GM21576 (cell line): ENCODE measurements around the gene RARA.

Experiments used
- ATAC-seq: cut with Tn5 transposase; IDR thresholded peaks from one replicate; pipeline ENCODE4 v1.9.1; 2021; ENCODE audit warnings: mild to moderate bottlenecking, moderate library complexity; ENCODE audit not compliant: unreplicated experiment

The RARA gene

DNA sequence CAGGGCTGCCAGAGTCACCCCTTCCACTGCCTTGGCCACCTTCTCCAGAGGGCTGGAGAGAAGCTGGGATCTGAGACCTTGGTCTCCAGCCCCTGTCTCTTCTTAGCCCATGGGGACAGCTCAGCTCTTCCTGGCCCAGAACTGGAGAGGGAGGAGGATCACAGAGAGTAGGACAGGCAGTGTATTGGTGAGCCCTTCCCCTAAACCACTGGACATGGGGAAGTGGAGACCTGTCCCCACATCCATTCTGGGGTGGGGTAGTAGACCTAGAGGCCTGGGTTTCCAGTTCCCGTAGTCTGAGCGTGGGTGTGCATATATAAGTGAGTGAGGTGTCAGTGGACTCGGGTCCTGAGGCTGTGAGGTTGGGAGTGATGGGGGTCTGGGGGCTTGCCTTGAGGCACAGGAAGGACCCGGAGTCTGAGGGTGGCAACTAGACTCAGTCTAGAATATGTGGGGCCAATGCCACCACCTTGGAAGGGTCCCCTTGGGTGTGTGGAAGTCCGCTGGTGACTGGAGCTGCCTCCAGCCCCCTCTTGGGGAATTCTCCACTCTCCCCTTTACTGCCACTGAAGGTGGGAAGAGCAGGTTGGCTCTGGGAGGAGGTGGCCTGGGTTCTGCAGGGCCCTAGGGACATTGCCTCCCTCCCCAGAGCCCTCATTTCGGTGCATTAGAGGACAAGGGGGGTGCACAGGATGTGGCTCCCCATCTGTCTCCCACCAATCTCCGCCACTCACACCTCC is 35.6 kb downstream of the RARA start:
- ATAC-seq, result no peak

DNA sequence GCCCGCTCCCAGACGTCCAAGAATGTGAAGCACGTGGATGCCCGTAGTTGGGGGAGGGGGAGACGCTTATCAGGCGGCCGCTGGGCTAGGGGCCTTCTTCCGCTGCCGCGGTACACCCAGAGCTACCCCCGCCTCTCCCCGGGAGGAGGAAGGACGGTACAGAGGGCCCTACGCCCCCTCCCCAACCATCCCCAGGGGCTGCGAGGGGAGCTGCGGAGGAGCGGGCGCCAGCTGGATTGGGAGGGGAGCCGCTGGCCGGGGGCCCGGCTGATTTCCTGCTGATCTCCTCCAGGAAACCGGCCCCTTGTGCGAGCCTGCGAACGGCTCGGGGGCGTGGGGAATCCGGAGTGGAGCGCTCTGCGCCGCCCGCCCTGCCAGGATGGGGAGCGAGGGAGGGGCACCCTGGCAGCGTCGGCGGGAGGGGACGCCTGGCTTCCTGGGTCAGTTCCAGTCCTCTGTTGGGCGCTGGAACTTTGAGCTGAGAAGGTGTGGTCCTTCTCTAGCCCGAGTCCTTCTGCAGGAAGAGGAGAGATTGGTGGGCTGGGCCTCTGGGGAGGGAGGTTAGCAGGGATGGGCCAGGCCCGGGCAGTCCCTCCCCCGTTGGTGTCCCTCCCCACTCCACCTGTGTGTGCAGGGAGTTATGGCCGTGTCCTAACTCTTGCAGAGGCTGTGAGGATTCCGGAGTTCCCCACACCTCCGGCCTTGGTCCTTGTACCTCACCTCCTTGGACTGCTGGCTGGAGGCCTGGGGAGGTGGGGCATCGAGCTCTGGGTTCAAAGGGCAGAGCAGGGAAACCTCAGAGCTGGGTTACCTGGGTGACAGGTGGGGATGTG is 36.4 kb downstream of the RARA start:
- ATAC-seq, result no peak

DNA sequence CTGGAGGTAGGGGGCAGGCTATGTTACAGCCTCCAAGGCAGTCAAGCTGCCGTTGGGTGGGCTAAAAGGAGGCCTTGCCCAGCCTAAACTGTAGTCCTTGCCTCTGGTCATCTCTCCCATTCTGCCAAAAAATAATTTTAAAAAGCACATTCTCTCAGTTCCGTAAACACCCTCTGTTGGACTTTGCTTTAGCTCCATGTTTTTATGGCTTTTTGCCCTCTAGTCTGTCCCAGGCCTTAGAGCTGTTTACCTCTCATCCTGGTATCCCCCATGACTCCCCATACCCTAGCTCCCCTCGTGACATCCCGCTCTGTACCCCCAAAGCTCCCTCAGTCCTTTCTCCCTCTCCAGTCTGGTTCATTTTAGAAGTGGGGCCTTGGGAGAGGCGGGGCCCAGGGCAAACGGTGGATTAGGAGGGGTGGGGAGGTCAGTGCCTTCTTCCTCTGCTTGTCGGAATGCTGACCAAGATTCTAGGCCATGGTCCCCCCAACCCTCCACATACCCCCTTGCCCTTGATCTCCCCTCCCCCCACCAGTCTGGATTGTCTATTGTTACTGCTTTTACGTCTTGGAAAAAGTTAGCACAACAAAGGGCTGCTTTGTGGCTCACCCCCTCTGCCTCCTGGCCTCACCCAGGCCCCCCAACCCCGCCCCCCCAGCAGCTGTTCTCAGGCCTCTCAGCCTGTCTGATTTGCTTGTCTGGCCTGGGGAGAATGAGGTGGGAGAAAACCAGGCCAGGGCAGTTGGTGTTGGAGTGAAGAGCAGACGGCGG is 37.2 kb downstream of the RARA start:
- ATAC-seq, result no peak

DNA sequence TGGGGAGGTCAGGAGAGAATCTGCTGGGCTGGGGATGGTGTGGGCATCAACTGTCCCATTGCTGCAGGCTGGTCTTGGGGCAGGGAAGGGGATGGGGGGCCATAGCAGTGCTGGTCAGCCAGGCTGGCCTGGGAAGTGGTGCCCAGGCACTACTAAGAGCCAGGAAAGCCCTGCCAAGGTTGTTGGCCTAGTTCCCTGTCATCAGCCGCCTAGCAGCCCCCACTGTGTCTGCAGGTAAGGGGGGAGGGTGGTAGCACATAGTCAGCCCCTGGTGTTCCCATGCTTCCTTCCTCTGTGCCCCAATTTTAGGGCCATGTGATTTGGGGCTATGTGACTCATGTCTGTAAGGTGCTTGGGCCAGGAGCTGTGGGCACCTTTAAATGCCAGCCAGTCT is 37.8 kb downstream of the RARA start:
- no peak for ATAC-seq

DNA sequence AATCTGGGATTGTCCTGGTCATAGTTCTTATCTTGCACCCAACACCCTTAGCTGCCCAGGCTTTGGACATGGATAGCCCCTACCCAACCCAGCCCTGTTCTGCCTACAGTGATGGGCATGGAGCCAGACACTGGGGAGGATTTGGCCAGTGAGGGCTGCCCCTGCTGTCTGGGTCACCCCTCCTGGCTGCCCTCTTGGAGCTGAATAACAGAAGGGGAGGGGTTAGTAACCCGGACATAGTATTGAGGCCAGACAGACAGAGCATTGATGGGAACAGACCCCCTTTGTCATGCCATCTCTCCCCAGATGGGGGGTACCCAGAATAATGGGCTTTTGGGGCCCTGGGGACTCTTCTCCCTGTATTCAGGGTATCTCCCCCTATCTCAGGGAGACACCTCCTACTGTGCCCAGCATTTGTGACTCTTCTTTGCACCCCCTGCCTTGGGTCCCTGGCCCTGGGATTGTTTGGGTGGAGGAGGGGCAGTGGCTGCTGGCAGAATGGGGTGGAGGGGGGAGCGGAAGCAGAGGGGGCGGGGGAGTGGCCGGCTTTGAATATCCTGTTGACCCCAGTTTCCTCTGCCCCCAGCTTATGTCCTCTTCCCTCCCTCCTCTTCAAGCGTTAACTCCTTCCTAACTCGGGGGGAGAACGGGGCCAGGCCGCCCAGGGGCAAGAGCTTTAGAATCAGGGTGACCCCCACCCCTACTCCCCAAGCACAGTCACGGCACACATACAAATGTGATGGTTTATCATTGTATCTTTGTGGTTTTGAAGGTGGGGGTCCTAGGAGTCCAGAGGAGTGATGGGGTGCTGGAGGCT is 38.5 kb downstream of the RARA start:
- no peak for ATAC-seq

DNA sequence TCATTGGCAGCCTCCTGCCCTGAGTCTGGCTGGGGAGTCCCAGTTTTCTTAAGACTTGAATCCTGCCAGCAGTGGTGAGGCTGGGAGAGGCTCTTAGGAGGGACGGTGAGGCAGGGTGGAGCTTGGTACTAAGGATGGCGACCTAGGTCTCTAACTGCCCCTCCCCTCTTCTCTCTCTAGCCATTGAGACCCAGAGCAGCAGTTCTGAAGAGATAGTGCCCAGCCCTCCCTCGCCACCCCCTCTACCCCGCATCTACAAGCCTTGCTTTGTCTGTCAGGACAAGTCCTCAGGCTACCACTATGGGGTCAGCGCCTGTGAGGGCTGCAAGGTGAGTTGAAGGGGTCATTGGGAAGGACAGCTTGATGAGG is 39.1 kb downstream of the RARA start:
- ATAC-seq, result no peak

DNA sequence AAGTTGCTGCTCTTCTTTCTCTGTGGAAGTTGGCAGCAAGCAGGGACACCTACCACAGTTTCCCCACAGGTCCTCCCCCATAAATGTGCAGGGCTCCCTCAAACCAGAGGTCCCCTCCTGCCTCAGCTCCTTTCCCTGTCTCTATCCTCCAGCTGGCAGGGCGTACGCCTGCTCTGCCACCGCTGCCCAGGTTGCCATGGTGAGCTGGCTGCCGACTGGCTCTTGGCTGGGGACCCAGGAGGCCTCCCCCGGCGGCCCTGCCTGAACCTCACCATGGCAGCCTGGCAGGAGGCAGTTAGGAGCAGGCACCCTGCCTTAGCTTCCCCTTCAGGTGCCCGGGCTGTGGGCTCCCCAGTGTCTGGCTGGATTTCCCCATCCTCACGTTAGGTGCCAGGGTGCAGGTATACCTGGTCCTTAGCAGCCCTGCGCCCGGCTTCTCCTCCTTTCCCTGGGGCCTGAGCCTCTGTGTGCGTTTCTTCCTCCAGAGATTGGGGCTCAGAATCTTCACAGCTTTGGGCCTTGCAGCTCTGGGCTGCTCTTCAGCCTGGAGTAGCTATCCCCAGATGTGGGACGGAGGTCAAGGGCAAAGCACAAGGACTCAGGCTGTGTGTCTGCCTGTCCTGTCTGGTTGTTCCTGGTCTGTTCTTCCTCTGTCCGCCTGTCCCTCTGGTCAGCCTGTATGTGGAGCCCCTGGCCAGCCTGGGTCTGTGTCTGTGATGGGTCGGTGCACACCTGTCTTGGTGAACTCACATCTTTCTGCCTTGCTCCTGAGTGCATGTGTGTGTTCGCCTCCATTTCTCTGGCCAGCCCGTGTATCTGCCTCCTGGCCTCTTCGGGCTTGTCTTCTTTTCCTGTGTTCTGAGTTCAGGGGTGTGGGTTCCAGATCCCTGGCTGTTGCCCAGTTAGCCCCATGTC is 39.8 kb downstream of the RARA start:
- ATAC-seq, result no peak

DNA sequence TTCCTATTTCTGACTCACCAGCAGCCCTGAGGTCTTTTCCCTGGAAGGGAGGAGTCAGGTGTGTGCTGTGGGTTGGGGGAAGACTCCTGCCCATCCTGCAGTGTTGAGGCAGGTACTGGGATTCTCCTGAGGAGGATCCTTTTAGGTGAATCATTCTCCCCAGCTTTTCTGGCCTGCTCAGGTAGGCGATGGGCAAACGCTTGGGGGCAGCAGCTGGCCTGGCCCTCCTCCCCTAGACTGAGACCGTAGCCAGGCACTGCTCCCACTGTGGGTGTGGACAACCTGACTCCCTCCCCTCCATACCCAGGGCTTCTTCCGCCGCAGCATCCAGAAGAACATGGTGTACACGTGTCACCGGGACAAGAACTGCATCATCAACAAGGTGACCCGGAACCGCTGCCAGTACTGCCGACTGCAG is 40.5 kb downstream of the RARA start:
- ATAC-seq, result no peak

DNA sequence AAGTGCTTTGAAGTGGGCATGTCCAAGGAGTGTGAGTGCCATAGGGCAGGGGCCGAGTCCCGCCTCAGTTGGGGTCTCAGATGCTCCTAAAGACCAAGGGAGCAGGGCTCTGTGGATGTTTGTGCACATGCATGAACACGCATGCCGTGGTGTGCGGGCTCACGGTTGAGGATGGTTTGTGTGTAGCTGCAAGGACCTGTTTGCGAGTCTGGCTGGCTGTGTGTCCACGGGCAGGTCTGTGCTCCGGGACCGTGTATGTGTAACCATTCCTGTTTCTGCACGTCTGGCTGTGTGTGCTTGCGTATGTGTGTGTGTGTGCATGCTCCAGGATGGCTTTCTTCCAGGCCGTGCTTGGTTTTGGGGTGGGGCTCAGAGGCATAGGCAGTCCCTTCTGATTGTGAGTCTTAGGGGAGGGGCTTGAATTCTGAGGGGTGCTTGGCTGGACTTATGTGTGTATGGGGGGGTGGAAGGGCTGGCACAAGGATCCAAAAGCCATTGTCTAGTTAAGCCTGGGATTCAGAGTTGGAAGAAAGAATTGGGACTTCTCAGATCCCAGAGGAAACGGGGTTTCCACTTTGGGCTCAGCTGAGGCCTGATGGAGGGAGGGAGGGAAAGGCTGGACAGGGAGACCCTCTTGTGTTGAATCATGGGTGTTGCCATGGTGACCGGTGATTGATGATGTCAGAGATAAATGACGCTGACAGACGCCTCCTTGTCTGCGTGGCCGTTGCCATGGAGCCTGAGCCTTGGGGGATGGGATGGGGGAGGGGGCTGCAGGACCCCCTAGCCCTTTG is 41.1 kb downstream of the RARA start:
- ATAC-seq, result no peak

DNA sequence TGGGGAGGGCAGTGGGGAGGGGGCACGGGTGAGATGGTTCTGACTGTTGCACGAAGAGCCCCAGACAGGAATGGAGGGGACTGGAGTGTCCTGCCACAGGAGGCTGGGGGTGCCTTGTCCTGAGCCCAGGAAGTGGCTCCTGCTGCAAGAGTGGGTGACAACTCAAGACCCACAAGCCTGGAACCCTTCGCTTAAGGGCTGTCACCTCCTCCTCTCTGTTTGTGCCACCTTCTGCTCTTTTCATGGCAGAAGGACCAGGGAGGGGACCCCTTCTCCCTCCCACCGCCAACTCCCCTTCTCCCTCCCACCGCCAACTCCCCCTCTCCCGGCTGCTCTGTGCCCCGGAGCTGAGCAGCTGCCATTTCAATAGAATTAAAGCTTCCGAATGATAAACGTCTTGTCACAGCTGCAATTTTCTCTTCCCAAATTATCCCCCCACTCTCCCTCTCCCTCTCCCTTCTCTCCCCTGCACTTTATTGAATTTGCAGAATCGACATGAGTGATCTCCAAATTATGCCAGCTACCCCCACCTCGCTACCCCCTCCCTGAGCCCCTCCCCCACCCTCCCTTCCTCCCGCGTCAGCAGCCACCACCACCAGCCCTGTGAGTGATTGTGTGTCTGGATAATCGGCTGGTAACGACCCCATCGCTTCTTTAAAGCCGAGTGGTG is 41.8 kb downstream of the RARA start:
- ATAC-seq, result no peak

DNA sequence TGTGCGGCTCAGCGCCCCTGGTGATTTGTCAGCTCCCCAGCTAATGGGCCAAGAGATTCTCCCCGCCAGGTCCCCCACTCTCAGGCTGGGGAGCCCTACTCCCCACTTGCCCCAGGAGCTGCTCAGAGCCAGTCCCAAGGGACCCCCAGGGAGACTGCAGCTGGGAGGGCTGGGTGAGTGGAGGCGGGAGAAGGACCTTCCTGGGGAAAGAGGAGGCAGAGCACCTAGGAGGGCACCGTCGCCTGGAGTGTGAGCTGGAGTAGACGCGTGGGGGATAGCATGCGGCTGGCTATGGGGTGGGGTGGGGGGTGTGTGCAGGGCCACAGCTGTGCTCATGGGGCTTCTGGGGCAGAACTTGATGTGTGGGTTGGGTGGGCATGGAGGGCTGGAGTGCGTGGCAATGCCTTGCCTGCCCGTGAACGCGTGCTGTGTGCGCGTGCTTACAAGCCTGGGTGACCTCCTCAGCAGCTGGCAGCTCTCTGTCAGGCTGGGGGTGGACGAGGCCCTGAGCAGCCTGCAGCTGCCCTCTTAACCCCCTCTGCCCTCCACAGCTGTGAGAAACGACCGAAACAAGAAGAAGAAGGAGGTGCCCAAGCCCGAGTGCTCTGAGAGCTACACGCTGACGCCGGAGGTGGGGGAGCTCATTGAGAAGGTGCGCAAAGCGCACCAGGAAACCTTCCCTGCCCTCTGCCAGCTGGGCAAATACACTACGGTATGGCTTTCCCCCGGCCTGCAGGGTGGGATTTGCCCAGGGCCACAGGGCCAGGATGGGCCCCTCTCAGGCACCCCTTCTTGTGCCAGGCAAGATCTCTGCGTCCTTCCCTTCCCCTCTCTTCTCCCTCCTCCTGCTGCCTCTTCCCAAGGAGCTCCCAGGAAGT is 42.6 kb downstream of the RARA start:
- no peak for ATAC-seq

DNA sequence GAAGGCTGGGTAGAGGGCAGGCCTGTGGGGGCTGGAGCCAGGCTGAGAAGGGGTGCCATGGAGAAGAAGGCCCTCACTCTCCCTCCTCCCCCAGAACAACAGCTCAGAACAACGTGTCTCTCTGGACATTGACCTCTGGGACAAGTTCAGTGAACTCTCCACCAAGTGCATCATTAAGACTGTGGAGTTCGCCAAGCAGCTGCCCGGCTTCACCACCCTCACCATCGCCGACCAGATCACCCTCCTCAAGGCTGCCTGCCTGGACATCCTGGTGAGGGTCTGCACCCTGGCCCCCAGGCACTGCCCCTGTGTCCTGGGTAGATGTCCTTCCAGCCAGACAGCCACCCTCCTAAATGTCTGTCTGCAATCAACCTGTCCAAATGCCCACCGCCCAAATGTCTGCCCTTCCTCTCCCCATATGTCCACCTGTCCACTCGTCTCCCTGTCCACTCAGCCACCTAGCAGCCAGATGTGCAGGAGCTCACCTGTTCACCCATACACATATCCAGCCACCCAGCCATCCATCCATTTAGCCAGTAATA is 43.3 kb downstream of the RARA start:
- ATAC-seq, result no peak

DNA sequence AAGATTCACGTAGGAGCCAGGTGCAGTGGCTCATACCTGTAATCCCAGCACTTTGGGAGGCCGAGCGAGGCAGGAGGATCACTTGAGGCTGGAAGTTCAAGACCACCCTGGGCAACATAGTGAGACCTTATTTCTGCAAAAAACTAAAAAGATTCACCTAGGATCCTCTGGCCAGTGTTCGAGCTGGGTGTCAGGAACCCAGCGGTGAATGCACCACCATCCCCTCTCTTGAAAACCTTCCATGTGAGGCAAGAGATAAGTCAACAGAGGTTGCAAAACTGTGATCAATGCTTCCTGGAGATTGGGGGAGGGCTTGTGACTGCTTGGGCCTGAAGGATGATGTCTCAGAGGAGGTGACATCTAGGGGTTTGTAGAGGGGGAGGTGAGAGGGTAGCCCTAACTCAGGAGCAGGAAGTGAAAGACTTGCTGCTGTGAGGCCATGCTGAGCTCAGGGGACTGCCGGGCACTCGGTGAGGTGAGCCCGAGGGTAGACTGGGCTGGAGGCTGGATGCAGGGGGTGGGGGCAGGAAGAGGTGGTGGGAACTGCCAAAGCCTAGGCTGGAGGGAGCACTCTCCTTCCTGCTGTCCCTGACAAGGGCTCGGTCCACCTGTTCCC is 43.9 kb downstream of the RARA start:
- ATAC-seq, result no peak

DNA sequence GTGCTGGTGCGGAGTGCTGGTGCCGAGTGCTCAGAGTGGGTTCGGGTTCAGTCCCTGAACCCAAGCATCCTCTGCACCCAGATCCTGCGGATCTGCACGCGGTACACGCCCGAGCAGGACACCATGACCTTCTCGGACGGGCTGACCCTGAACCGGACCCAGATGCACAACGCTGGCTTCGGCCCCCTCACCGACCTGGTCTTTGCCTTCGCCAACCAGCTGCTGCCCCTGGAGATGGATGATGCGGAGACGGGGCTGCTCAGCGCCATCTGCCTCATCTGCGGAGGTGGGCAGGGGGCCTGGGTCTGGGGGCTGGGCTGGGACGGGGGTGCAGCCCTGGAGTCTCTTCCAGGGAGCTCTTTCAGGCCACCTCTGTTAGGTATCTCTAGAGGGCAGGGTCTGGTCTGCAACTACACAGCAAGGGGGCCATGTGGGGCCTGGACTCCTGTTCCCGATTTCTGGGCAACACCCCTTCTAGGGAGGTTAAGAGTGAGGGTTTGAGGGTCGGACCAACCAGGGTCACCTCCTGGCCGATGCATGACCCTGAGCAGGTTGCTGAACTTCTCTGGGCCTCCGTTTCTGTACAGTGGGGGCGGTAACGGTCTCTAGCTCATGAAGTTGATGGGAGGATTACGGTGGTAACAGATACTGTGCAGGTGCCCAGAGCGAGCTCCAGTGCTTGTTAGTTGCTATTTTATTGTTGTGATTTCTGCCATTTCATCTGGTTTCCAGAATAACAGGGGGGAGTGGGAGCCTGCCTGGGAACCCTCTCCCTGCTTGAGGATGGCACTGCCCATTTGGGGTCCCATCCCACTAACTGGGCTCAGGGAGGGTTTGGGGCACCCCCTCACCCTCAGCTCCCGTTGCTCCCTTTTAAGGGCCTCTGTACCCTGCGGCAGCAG is 45.5 kb downstream of the RARA start:
- no peak for ATAC-seq

DNA sequence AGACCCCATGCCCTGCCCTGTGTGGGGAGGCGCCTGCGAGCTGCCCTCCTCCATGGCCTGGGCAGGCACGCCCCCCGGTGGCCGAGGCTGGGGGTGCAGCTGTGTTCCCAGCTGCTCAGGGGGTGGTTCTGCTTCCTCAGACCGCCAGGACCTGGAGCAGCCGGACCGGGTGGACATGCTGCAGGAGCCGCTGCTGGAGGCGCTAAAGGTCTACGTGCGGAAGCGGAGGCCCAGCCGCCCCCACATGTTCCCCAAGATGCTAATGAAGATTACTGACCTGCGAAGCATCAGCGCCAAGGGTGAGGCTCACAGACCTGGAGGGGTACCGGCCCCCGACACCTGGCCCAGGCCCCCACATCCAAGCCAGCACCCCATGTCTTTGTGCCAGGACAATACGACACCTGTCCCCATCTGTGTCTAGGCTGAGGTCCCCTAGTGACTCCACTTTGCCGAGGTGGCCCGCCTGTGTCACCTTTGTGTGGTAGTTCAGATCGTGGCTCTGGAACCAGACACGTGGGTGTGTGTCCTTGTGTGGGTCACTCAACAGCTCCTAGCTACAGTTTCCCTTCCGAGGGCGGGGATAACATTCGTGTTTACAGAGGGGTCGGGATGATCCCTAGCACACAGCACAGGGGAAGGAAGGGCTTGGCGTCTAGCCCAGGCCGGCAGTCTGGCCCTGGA is 46.3 kb downstream of the RARA start:
- ATAC-seq, result no peak
